Upper lobe of right lung (tissue), 1 donor: ENCODE measurements around the gene FAH. TPM values are rescaled to one million over a fixed set of nuclear protein-coding genes. Genes with fewer than 3 reads are reported as not detected.

Experiments
- ATAC-seq: fragments of 200-7000 bp; cut with Tn5 transposase; one replicate; pipeline ENCODE4 v1.9.1; 2020; ENCODE audit warnings: mild to moderate bottlenecking, moderate library complexity
- DNase-seq: peaks from one replicate; pipeline ENCODE4 v3.0.0-alpha.2; 2020
- H3K27ac ChIP-seq: fragments of 200-600 bp; one replicate; pipeline ENCODE4 v1.8.0; 2022
- H3K27me3 ChIP-seq: fragments of 200-600 bp; one replicate; pipeline ENCODE4 v1.8.0; 2022; ENCODE audit warnings: mild to moderate bottlenecking
- H3K36me3 ChIP-seq: fragments of 200-600 bp; one replicate; pipeline ENCODE4 v1.8.0; 2022
- H3K4me1 ChIP-seq: fragments of 200-600 bp; one replicate; pipeline ENCODE4 v1.8.0; 2022
- H3K4me3 ChIP-seq: fragments of 200-600 bp; one replicate; pipeline ENCODE4 v1.8.0; 2022; ENCODE audit warnings: mild to moderate bottlenecking
- H3K9me3 ChIP-seq: fragments of 200-600 bp; one replicate; pipeline ENCODE4 v1.8.0; 2022
- CTCF ChIP-seq: fragments of 200-600 bp; IDR thresholded peaks from one replicate; pipeline ENCODE4 v1.8.0; 2022; ENCODE audit warnings: antibody characterized with exemption
- intact Hi-C: fragments of 100-400 bp; cut with DNase I; formaldehyde crosslinking; loops from one replicate; pipeline ENCODE4 v1.11.0; 2022
- total RNA-seq: library from RNA; stranded (reverse); fragmentation: NEBNext Ultra II Directional; extraction: Animal tissue kit (Norgen Biotek cat#: 25700); gene quantifications from one replicate; pipeline ENCODE4 v1.2.1, GENCODE V29; 2021
- donor health status: DM: no; HTN: yes; CAD: no; lungs with severe emphysema.

The FAH gene
- total RNA-seq, 1 donor from 2014 or later: 31.7 TPM

DNA sequence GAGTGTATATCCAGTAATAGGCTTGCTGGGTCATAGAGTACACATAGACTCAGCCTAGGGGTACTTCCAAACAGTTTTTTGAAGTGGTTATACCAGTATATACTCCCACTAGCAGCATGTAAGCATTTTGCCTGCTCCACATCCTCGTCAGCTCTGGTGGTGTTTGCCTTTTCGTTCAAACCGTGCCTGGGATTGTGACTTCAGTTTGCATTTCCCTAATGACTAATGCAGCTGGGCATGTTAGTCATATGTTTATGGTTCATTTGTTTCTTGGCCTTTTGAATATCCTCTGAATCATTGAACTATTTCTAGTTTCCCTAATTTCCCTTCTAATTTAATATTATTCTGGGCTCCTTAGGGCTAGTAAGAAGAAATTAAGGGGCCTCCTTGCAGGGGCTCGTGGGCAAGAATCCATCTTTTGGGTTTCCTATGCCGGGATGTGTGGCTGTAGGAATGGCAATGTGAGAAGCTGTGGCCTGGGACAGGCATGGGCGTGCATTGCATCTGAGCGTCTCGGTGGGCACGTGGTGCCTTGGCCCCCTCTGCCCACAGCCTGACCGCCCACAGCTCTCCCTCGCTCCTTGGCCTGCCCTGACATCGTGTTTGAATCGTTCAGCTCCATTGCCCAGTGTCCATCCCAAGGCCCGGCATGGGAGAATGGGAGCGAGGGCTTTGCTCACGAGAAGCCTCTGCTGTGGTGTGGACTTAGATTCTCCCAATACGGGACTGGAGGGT is 26.4 kb downstream of the FAH start:
- intact Hi-C loops: no loop called here
- Histone ChIP-seq H3K4me3 (no peak overlapping the region), H3K36me3 (peaks cover 47% of the 10 kb centered on the region), H3K27ac (no peak overlapping the region), H3K9me3 (no peaks in the 10 kb centered on the region), H3K4me1 (no peaks in the 10 kb centered on the region), H3K27me3 (no peaks in the 10 kb centered on the region)
- TF ChIP-seq CTCF: no peak
- DNase-seq: no peak
- ATAC-seq: no peak

- H3K36me3 ChIP-seq: peaks cover 48% of the 10 kb centered on the region
- no peaks in the 10 kb centered on the region for H3K27me3 ChIP-seq
- no peak overlapping the region for H3K27ac ChIP-seq
- H3K9me3 ChIP-seq: no peaks in the 10 kb centered on the region
- TF ChIP-seq CTCF: no peak
- H3K4me3 ChIP-seq: no peak overlapping the region
- DNase-seq: no peak
- H3K4me1 ChIP-seq: no peaks in the 10 kb centered on the region
- intact Hi-C loops: no loop called here
- no peak for ATAC-seq
Observed at GRCh38 chr15:80179935-80180334, 27.1 kb downstream of the FAH start.

DNA sequence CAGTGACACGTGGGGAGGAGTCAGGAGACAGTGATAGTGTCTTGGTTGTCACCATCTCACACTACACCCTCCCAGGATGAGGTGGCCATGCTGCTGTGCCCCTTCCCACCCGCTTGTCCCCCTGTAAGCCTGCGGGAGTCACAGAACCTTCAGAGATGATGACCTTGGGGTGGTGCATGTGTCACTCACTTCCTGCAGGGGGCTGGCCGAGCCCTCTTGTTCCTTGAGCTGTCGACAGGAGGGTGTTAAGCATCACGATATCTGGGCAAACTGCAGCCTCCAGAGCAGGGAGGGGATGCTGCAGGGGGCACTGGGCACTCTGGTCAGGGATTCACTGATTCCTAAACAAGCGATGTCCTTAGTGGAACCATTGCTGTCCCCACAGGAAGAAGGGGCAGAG is 27.7 kb downstream of the FAH start:
- Histone ChIP-seq H3K27ac (no peak overlapping the region), H3K4me1 (no peaks in the 10 kb centered on the region), H3K4me3 (no peak overlapping the region), H3K9me3 (no peaks in the 10 kb centered on the region), H3K27me3 (no peaks in the 10 kb centered on the region), H3K36me3 (peaks cover 49% of the 10 kb centered on the region)
- no peak for TF ChIP-seq CTCF
- no peak for DNase-seq
- no peak for ATAC-seq
- intact Hi-C loops: no loop called here

DNA sequence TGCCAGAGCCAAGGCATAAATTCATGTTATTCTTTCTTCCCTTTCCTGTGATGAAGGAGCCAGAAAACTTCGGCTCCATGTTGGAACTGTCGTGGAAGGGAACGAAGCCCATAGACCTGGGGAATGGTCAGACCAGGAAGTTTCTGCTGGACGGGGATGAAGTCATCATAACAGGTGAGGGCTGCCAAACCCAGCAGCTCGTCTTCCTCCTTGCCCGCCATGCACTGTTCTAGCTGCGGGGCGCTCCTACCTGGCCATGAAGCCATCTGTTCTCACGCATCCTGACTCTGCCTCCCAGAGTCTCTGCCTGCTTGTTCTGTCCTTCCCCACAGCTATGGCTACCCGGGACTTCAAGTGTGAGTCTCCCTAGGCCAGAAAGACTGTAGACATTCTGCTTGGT is 28.2 kb downstream of the FAH start:
- Histone ChIP-seq H3K4me3 (no peak overlapping the region), H3K27me3 (no peaks in the 10 kb centered on the region), H3K4me1 (no peaks in the 10 kb centered on the region), H3K27ac (no peak overlapping the region), H3K36me3 (peaks cover 54% of the 10 kb centered on the region), H3K9me3 (no peaks in the 10 kb centered on the region)
- intact Hi-C loops: no loop called here
- no peak for TF ChIP-seq CTCF
- no peak for DNase-seq
- no peak for ATAC-seq

DNA sequence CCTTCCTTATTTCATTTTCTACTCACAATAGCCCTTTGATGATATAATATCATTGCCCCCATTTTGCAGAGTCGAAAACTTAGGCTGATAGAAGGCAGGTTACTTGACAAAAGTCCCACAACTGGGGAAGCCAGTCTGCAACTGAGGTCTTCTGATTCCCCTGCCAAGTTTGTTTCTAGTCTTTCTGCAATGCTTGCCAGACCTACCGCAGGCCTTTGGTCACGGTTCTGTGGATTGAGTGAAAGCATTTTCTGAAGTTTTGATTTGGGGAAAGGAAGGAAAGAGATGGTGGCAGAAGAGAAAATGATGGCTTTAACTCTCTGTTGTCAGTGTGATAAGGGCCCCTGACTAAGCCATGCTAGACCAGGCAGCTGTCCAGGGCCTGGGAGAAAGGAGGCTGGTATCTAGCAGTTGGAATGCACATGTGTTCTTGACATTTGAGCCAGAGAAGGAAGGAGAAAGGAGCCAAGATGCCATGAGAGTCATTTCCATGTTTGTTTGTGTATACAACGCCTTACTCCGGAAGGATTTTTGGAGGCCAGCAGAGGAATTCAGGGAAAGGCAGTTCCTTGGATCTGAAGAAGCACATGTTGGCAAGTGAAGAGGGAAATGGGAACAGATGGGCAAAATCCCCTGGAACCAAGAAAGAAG is 29.9 kb downstream of the FAH start:
- Histone ChIP-seq H3K9me3 (no peaks in the 10 kb centered on the region), H3K27me3 (no peaks in the 10 kb centered on the region), H3K36me3 (peaks cover 64% of the 10 kb centered on the region), H3K27ac (no peak overlapping the region), H3K4me3 (no peak overlapping the region), H3K4me1 (no peaks in the 10 kb centered on the region)
- DNase-seq (no peak), ATAC-seq (peak; percentile 37)
- intact Hi-C loops: no loop called here
- TF ChIP-seq CTCF: no peak
